HL-60 (cell line): Measurements from ENCODE around the gene CRTC3.

Experiments
- CTCF ChIP-seq: IDR thresholded peaks from one replicate; pipeline ENCODE4 v1.5.1; 2011; ENCODE audit warnings: low read length, control low read depth, inconsistent platforms; ENCODE audit not compliant: insufficient read depth
- GABPA ChIP-seq: IDR thresholded peaks from 2 replicates; pipeline ENCODE4 v1.6.1; 2012; ENCODE audit warnings: low read depth
- POLR2AphosphoS5 ChIP-seq: IDR thresholded peaks from 2 replicates; pipeline ENCODE4 v1.6.1; 2012; ENCODE audit warnings: low read depth
- SPI1 ChIP-seq: IDR thresholded peaks from 2 replicates; pipeline ENCODE4 v1.6.1; 2012; ENCODE audit warnings: low read depth, mild to moderate bottlenecking, borderline replicate concordance

- TF ChIP-seq CTCF = no peak
- no peak for TF ChIP-seq SPI1
- TF ChIP-seq POLR2AphosphoS5 = no peak
- no peak for TF ChIP-seq GABPA
Observed at GRCh38 chr15:90513448-90513847, 16.3 kb upstream of the CRTC3 start.
